Motor neuron (in vitro differentiated cells): ENCODE measurements around the gene TRIM66. TPM values are rescaled to one million over a fixed set of nuclear protein-coding genes. Genes with fewer than 3 reads are reported as not detected.

ENCODE experiments used
- ATAC-seq, 8 experiments: fragments of 200-7000 bp; cut with Tn5 transposase; replicated peaks in 6 of 8; 2 replicates each; pipeline ENCODE4 v1.8.0; 2021; ENCODE audit warnings: mild to moderate bottlenecking in 8 of 8, moderate library complexity in 8 of 8
- H3K27ac ChIP-seq, 2 donors: fragments of 250-450 bp; sonication (Bioruptor Pico); 2 replicates each; pipeline ENCODE4 v1.9.0; 2021; ENCODE audit warnings: antibody characterized with exemption in 2 of 2, mild to moderate bottlenecking in 2 of 2, moderate library complexity in 1 of 2
- H3K4me1 ChIP-seq, 2 donors: fragments of 250-450 bp; sonication (Bioruptor Pico); replicated peaks in 1 of 2; 2 replicates each; pipeline ENCODE4 v1.6.1; 2021; ENCODE audit warnings: antibody characterized with exemption in 2 of 2, mild to moderate bottlenecking in 2 of 2, moderate library complexity in 1 of 2
- H3K4me3 ChIP-seq, 5 donors: fragments of 250-450 bp; sonication (Bioruptor Pico); 2 replicates each; pipeline ENCODE4 v1.9.0; 2021; ENCODE audit warnings: antibody characterized with exemption in 5 of 5, mild to moderate bottlenecking in 5 of 5, moderate library complexity in 4 of 5
- WGBS, 10 experiments: fragments of 450-650 bp; shearing (Covaris generic); methylation state at CpG; one replicate each; pipeline ENCODE4 v1.0.0; 2022; 5-methylcytosine and 5-hydroxymethylcytosine counted together
- in situ Hi-C, 9 experiments: fragments of 400-800 bp; cut with MboI; loops; one replicate each; pipeline ENCODE4 v1.15.0; 2021; ENCODE audit warnings: low sequenced_read_pairs in 9 of 9, low pct_unique_long_range_greater_than_20kb in 2 of 9; ENCODE audit not compliant: unreplicated experiment in 9 of 9
- total RNA-seq, 8 experiments: library from RNA; unstranded; fragments of 300-600 nt; gene quantifications; 2 replicates each; pipeline versions ENCODE4 v1.2.3 to v1.2.4, GENCODE V29; 2022

Gene TRIM66
- total RNA-seq, 8 experiments from 2014 or later, result 3.5 to 25.7 (median 10.1) TPM

GRCh38 chr11:8661001-8661795 lies 21.3 kb downstream of the TRIM66 start:
- ATAC-seq, result no peak
- Histone ChIP-seq H3K27ac (no peak overlapping the region), H3K4me3 (no peak overlapping the region), H3K4me1 (peaks cover 54 to 56% of the 10 kb centered on the region in 2 donors)
- WGBS, 10 experiments, result 60 to 100% (median 87%) methylated on average over 1 to 6 of the region's 6 CpGs; no CpG with 5 or more reads in 1 of the 10 experiments
- in situ Hi-C loops, result no loop called here

- peak in 5 of 8 experiments; percentile 90 to 94 (median 90) for ATAC-seq
- peak overlapping the region; percentile 90 to 93 for H3K27ac ChIP-seq
- 13 to 74% (median 50%) methylated on average over 3 to 9 of the region's 15 CpGs; no CpG with 5 or more reads in 3 of the 10 experiments for WGBS, 10 experiments
- H3K4me1 ChIP-seq, result peaks cover 52 to 55% of the 10 kb centered on the region in 2 donors
- in situ Hi-C loops, result no loop called here
- H3K4me3 ChIP-seq, result peak overlapping the region; percentile 18 to 44 (median 34)
Measured at GRCh38 chr11:8658321-8659057, 24.0 kb downstream of the TRIM66 start.

- Histone ChIP-seq H3K27ac (no peak overlapping the region), H3K4me3 (peak overlapping the region; percentile 18 to 44 (median 34)), H3K4me1 (peaks cover 43 to 46% of the 10 kb centered on the region in 2 donors)
- 50 to 100% (median 82%) methylated on average over 1 to 2 of the region's 2 CpGs; no CpG with 5 or more reads in 4 of the 10 experiments for WGBS, 10 experiments
- in situ Hi-C loops, result no loop called here
- no peak for ATAC-seq
Measured at GRCh38 chr11:8656291-8656690, 26.2 kb downstream of the TRIM66 start.

GRCh38 chr11:8654503-8654902 lies 28.0 kb downstream of the TRIM66 start:
- in situ Hi-C loops, result no loop called here
- no peak for ATAC-seq
- no peak overlapping the region for H3K4me3 ChIP-seq
- WGBS, 10 experiments, result 61 to 100% (median 93%) methylated on average over 1 to 4 of the region's 4 CpGs; no CpG with 5 or more reads in 1 of the 10 experiments
- no peak overlapping the region for H3K27ac ChIP-seq
- peaks cover 36 to 41% of the 10 kb centered on the region in 2 donors for H3K4me1 ChIP-seq

- Histone ChIP-seq H3K4me3 (no peak overlapping the region), H3K27ac (no peak overlapping the region), H3K4me1 (peaks cover 13 to 17% of the 10 kb centered on the region in 2 donors)
- 26 to 100% (median 90%) methylated on average over 1 to 3 of the region's 3 CpGs; no CpG with 5 or more reads in 3 of the 10 experiments for WGBS, 10 experiments
- peak in 2 of 8 experiments; percentile 47 to 59 for ATAC-seq
- in situ Hi-C loops, result no loop called here
Measured at GRCh38 chr11:8652140-8652539, 30.3 kb downstream of the TRIM66 start.

- peak in 2 of 8 experiments; percentile 38 to 48 for ATAC-seq
- Histone ChIP-seq H3K4me3 (no peak overlapping the region), H3K4me1 (peaks cover 3 to 4% of the 10 kb centered on the region in 2 donors), H3K27ac (no peak overlapping the region)
- in situ Hi-C loops, result no loop called here
- WGBS, 10 experiments, result 80 to 100% (median 95%) methylated on average over 1 of the region's 2 CpGs; no CpG with 5 or more reads in 6 of the 10 experiments
Measured at GRCh38 chr11:8650401-8650990, 32.0 kb downstream of the TRIM66 start.

- H3K4me3 ChIP-seq, result no peak overlapping the region
- H3K27ac ChIP-seq, result no peak overlapping the region
- in situ Hi-C loops, result no loop called here
- peaks cover 3 to 4% of the 10 kb centered on the region in 2 donors for H3K4me1 ChIP-seq
- peak in 2 of 8 experiments; percentile 93 for ATAC-seq
- WGBS, 10 experiments, result 20 to 100% (median 50%) methylated on average over 1 of the region's 2 CpGs; no CpG with 5 or more reads in 6 of the 10 experiments
Measured at GRCh38 chr11:8649361-8649760, 33.1 kb downstream of the TRIM66 start.

- WGBS, 10 experiments, result 67 to 100% (median 91%) methylated on average over 1 to 4 of the region's 4 CpGs
- H3K4me3 ChIP-seq, result no peak overlapping the region
- ATAC-seq, result no peak
- in situ Hi-C loops, result no loop called here
- no peak overlapping the region for H3K27ac ChIP-seq
- H3K4me1 ChIP-seq, result no peaks in the 10 kb centered on the region
Measured at GRCh38 chr11:8646873-8647272, 35.6 kb downstream of the TRIM66 start.

GRCh38 chr11:8642196-8642841 lies 40.1 kb downstream of the TRIM66 start:
- ATAC-seq, result peak in 4 of 8 experiments; percentile 22 to 94 (median 56)
- in situ Hi-C loops, result no loop called here
- H3K4me3 ChIP-seq, result no peak overlapping the region
- no peaks in the 10 kb centered on the region for H3K4me1 ChIP-seq
- 23 to 86% (median 67%) methylated on average over 2 to 5 of the region's 5 CpGs for WGBS, 10 experiments
- H3K27ac ChIP-seq, result no peak overlapping the region

- Histone ChIP-seq H3K4me1 (no peaks in the 10 kb centered on the region), H3K27ac (no peak overlapping the region), H3K4me3 (no peak overlapping the region)
- WGBS, 10 experiments, result 40 to 100% (median 70%) methylated on average over 1 of the region's 2 CpGs; no CpG with 5 or more reads in 6 of the 10 experiments
- no peak for ATAC-seq
- in situ Hi-C loops, result no loop called here
Measured at GRCh38 chr11:8641332-8641731, 41.1 kb downstream of the TRIM66 start.

- Histone ChIP-seq H3K4me1 (no peaks in the 10 kb centered on the region), H3K27ac (no peak overlapping the region), H3K4me3 (no peak overlapping the region)
- WGBS, 10 experiments, result 100% methylated on average over 1 of the region's 5 CpGs; no CpG with 5 or more reads in 8 of the 10 experiments
- ATAC-seq, result peak in 5 of 8 experiments; percentile 18 to 80 (median 36)
- in situ Hi-C loops, result no loop called here
Measured at GRCh38 chr11:8640267-8640906, 42.1 kb downstream of the TRIM66 start.

GRCh38 chr11:8639655-8640054 lies 42.8 kb downstream of the TRIM66 start:
- in situ Hi-C loops, result no loop called here

More at GRCh38 chr11:8639655-8640054, 42.8 kb downstream of the TRIM66 start:
- no peak for ATAC-seq
- Histone ChIP-seq H3K27ac (no peak overlapping the region), H3K4me1 (no peaks in the 10 kb centered on the region), H3K4me3 (no peak overlapping the region)
- WGBS, 10 experiments, result 100% methylated on average over 1 to 2 of the region's 3 CpGs; no CpG with 5 or more reads in 7 of the 10 experiments
